Myocyte (in vitro differentiated cells): ENCODE data around the gene HES6. TPM values are rescaled to one million over a fixed set of nuclear protein-coding genes. Genes with fewer than 3 reads are reported as not detected.
"Not testable (repeated sequence)": the region's sequence is repeated elsewhere in the genome, so short reads cannot be mapped to it uniquely, and the experiment has no call there.

ENCODE experiments used
- DNase-seq: peaks from one replicate; pipeline ENCODE4 v3.0.0-alpha.2; 2012; ENCODE audit warnings: low read depth
- total RNA-seq: library from RNA; depleted of rRNA; stranded (reverse); fragments of >200 nt; gene quantifications from 2 replicates; pipeline ENCODE4 v1.2.3, GENCODE V29; 2014

HES6 gene
- total RNA-seq, 1 donor from 2014 or later, result 289 TPM

DNA sequence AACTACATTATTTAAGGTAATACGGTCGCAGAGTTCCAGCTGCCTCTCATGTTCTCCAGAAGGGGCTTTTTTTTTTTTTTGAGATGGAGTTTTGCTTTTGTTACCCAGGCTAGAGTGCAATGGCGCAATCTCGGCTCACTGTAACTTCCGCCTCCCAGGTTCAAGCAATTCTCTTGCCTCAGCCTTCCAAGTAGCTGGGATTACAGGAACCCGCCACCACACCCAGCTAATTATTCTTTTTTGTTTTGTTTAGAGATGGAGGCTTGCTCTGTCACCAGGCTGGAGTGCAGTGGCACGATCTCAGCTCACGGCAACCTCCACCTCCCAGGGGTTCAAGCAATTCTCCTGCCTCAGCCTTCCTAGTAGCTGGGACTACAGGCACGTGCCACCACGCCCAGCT is 33.6 kb upstream of the HES6 start:
- not testable (repeated sequence) for DNase-seq

- DNase-seq, result no peak
These were observed 32.3 kb upstream of the HES6 start for GRCh38 chr2:238272156-238272555.

GRCh38 chr2:238271686-238272085 is 31.8 kb upstream of the HES6 start:
- DNase-seq, result peak; percentile 40

DNA sequence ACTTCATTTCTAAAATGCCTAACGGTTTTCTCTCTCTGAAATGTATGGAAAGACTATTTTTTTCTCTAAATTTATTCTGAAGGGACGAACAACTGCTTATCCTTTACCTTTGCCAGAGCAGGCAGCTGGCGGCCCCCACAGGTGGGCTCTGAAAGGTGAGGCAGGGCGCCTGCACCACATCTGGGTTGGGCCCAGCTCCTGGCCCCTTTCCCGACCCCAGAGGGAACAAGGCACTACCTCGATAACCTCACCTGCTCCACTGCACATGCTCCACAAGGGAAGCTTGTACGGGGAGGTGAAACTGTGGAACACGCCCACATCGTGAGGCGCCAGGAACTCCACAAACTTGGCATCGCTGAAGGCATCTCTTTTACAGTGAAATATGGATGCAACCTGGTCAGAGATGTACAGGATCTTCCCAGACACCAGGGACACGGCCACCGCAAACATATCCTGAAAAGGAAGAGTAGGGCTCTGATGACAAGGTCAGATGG is 31.3 kb upstream of the HES6 start:
- DNase-seq, result no peak

GRCh38 chr2:238270606-238271005 is 30.8 kb upstream of the HES6 start:
- no peak for DNase-seq

- no peak for DNase-seq
These were observed 29.9 kb upstream of the HES6 start for GRCh38 chr2:238269741-238270140.

- DNase-seq, result no peak
These were observed 28.2 kb upstream of the HES6 start for GRCh38 chr2:238267884-238268680.

GRCh38 chr2:238267341-238267710 is 27.5 kb upstream of the HES6 start:
- DNase-seq, result no peak

DNA sequence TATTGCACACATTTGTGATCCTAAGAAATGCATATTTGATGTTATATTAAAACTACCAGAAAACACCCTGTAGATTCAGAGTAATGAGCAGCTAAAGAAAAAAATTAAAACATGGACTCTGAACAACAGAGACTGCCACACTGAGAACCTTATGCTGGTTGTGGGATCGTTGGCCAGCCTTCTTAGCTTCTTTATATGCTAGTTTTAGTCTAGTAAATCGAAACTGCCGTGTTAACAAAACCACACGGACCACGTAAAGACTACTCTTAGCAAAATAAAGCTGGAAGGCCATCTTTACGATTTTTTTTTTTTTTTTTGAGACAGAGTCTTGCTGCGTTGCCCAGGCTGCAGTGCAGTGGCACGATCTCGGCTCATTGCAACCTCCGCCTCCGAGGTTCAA is 25.8 kb upstream of the HES6 start:
- no peak for DNase-seq

DNA sequence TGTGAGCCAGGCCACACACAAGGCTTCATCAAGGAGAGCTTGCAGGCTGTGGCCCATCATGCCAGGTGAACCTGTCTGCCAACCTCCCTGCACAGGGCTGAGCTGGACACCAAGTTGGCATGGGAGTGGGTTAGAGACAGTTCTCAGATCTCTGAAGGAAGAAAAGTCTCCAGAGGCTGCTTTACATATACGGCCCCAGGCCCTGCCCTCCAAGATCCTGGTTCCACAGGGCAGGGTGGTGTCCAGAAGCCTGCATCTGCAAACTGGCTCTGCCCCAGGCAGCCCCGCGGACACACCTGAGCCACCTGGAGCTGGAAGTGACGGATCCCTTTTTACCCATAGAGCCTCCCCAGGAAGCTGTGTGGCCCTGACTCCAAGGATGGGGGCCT is 24.2 kb upstream of the HES6 start:
- DNase-seq, result no peak

GRCh38 chr2:238263204-238264071 is 23.6 kb upstream of the HES6 start:
- peak; percentile 97 for DNase-seq

- no peak for DNase-seq
These were observed 22.8 kb upstream of the HES6 start for GRCh38 chr2:238262496-238263122.

- DNase-seq, result no peak
These were observed 22.0 kb upstream of the HES6 start for GRCh38 chr2:238261718-238262375.

DNA sequence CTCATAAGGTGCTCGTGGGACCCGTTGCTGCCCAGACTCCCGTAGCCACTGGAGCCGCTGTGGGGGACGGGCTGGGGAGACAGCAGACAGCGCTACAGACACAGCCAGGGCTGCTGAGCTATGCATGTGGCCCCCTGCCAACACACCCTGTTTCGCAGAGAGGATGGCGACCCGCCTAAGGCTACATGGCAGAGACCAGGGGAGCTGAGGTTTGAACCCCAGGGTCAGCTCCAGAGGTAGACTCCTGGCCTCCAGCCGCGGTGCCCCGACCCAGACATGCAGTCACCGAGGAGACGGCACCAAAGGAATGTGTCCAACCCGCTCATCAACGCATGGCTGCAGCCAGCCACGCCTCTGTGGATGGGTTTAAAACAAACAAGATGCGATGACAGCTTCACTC is 21.0 kb upstream of the HES6 start:
- DNase-seq, result no peak

DNA sequence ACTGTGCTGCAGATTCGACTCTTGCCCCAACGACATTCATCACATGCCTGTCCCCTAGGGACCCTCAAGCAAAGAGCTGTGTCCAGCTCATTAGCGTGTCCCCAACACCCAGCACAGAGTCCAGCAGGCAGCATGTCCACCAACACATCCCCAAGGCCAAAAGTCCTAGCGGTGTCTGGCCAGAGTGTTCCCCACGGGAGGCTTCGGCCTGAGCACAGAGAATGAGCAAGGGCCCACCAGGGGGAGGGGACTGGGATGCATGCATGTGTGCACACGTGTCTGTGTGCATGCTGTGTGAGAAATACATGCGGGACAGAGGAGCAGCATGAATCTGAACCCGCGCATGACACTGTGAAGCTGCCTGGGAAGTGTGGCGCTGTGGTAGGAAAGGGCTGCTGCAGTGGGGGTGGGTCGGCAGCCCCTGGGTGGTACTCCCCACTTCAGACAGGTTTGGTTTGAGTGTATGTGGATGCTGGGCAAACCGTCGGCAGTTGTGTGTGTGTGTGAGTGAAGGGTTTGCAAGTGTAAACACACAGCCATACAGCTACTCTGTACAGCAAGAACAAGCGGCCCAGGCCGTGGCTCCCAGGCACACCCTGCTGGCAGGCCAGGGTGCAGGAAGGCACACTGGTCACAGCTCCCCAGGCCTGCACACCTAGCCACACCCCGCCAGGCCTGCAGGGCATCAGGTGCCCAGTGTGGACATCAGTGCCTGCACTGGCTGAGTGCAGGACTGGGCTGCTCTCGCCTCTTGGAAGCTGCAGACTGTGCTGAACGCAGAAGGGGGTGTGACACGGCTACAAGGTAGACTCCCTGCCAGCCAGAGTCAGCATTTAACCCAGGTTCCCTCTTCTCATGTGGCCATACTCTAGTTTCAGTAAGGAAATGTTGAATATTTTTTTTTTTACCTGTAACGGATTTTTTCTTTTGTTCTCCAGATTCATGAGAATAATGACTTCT is 19.5 kb upstream of the HES6 start:
- DNase-seq, result no peak

- DNase-seq, result no peak
These were observed 18.2 kb upstream of the HES6 start for GRCh38 chr2:238257786-238258700.

GRCh38 chr2:238256594-238257104 is 16.8 kb upstream of the HES6 start:
- DNase-seq, result peak; percentile 56

- DNase-seq, result no peak
These were observed 16.3 kb upstream of the HES6 start for GRCh38 chr2:238256111-238256510.

- no peak for DNase-seq
These were observed 15.8 kb upstream of the HES6 start for GRCh38 chr2:238255636-238256035.
